Fibroblast of skin of right quadriceps (primary cell): ENCODE measurements around the gene CELA2A.
"Not testable (repeated sequence)": the region's sequence is repeated elsewhere in the genome, so short reads cannot be mapped to it uniquely, and the experiment has no call there.

Experiments
- DNase-seq: peaks from one replicate; pipeline ENCODE4 v3.0.0-alpha.2; 2013

Gene CELA2A

DNA sequence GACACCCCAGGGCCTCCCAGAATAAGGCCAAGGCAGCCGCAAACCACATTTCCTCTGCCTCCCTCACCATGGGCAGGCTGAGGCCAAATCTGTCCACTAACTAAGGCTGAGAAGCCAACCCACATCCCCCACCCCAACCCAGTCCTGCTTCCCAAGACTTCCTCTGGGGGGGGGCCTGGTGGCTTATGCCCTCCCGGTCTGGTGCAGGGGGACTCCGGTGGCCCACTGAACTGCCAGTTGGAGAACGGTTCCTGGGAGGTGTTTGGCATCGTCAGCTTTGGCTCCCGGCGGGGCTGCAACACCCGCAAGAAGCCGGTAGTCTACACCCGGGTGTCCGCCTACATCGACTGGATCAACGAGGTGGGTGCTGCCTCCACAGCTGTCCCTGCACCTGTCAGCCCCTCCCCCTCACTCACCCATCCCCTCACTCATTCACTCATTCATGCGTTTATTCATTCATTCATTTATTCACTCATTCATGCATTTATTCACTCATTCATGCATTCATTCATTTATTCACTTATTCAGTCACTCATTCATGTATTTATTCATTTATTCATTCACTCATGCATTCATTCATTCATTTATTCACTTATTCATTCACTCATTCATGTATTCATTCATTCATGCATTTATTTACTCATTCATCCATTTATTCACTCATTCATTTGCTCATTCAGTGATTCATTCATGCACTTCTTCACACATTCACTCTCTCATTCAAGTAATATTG lies 11.0 kb upstream of the CELA2A start:
- DNase-seq, result no peak

DNA sequence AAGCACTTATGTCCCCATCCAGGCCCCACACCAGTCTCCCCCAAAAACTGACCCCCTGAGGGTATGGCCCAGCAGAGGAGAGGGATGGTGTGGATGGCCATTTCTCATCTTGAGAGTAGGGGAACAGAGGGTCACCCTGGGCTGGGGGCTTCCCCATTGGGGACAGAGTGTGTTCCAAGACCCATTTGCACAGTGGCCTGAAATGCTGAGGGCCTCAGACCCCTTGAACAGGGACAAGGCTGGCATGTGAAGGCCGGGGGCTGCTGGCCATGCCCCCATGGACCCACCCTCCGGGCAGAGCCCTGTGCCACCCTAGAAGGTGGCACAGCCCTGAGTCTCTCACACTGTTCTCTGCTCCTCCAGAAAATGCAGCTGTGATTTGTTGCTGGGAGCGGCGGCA lies 10.3 kb upstream of the CELA2A start:
- DNase-seq, result no peak

DNA sequence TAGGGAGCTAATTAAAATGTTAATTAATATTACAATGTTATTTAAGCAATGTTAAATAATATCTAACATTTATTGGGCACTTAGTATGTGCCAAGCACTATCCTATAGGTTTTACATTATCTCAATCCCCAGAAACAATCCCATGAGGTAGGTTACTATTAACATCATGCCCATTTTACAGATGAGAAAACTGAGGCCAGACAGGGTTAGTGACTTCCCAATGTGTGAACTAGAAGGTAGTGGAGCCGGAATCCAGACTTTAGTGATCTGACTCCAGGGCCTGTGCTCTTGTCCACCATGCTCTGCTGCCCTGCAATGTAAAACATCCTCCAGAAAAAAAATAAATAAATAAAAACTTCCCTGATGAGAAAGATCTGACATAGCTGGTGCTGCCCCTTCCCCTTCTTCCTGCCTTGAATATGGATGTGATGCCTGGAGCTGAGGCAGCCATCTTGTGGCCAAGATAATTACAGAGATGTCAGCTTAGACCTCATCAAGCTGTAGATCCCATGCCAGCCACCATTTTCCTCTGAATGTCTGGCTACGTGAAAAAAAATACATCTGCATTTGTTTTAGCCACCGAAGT lies 7.6 kb upstream of the CELA2A start:
- DNase-seq, result no peak

- no peak for DNase-seq
Observed at GRCh38 chr1:15449567-15449966, 7.0 kb upstream of the CELA2A start.

DNA sequence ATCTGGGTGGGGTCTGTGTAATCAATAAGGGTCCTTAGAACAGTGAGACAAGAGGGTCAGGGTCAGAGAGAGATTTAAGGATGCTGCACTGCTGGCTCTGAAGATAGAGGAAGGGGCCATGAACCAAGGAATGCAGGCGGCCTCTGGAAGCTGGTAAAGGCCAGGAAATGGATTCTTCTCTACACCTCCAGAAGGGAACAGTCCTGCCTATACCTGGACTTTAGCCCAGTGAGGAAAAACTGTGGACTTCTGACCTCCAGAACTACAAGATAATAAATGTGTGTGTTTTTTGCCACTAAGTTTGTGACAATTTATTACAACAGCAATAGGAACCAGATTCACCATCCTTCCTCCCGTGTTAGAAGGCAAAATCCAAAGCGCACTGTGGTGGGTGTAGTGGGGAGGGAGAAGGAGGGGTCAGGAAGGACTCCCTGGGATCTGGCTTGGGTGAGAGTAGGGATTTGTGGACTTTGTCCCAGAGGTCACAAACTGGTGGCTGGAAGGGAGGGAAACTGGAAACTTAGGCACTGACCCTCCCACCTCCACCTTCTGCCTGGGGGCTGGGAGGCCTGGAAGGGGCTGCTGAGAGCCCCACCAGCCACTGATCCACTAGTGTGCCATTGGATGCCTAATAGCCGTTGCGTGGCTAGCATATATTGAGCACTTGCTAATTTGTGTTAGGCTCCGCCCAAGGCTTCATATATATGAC lies 5.4 kb upstream of the CELA2A start:
- no peak for DNase-seq

- no peak for DNase-seq
Observed at GRCh38 chr1:15452216-15452615, 4.3 kb upstream of the CELA2A start.

DNA sequence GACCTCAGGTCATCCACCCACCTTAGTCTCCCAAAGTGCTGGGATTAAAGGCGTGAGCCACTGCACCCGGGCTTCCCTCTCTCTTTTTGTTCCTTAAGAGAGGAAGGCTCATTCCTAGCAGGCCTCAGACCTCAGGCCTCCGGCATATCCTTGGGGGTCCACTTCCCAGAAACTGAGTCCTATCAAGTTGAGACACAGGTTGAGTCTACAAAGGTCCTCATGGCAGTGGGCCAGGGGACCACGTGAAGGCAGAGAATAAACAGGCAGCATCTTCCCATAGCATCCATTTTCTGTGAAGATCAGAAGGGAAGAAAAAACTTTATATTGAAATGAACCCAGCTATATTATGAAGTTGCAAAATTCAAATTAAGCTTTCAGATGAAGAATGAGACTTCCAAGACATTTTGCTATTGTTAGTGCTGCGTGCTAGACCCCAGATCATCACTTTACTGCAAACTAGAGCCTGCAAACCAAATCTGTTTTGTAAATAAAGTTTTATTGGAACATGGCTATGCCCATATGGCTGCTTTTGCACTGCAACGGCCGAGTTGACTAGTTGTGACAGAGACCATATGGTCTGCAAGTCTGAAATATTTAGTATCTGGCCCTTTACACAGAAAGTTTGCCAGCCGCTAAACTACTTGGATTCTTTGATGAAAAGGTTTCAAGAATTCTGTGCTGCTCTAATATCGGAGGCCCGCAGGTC lies 3.5 kb upstream of the CELA2A start:
- no peak for DNase-seq

DNA sequence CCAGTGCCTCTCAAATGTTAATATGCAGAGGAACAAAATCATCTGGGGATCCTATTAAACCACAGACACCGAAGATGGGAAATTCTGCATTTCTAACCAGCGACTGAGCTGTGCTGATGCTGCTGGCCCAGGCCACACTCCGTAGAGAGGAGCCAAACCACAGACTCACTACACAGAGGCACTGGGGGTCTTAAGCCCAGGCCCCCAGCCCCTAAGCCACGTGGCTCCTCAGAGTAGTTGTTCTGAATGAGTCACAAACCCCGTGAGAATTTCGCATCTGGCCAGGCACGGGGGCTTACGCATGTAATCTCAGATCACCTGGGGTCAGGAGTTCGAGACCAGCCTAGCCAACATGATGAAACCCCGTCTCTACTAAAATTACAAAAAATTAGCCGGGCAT lies 2.8 kb upstream of the CELA2A start:
- DNase-seq, result peak; percentile 53

DNA sequence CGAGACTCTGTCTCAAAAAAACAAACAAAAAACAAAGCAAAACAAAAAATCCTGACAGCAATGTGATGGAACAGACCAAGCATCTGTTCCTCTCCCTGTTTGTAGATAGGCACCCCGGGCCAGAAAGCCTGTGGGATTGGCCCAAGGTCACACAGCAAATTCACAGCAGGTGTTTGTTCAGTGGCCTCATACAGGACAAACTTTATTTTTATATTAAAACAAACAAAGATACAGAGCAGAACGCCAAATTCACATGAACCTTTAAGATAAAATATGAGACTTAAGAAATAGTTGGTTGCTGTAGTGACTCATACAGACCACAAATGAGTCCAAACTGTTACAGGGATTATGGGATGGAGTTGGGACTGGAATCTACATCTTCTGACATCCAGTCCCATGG lies 2.3 kb upstream of the CELA2A start:
- peak; percentile 66 for DNase-seq

GRCh38 chr1:15455522-15455921 lies 1.0 kb upstream of the CELA2A start:
- peak; percentile 16 for DNase-seq

GRCh38 chr1:15457585-15457984 lies 1.1 kb downstream of the CELA2A start:
- no peak for DNase-seq

DNA sequence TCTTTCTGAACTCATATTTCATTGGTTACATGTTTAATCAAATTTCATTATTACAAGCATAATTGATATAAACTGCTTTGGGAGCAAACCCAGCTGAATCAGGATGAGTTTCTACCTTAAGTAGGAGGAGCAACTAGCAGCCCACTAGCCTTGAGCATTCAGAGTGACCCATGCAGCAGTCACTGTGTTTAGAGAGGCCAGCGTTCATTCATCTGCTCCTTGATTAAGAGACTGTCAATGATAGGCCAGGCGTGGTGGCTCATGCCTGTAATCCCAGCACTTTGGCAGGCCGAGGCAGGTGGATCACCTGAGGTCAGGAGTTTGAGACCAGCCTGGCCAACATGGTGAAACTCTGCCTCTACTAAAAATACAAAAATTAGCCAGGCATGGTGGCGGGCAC lies 1.9 kb downstream of the CELA2A start:
- not testable (repeated sequence) for DNase-seq

GRCh38 chr1:15459771-15460707 lies 3.5 kb downstream of the CELA2A start:
- DNase-seq, result peak; percentile 53

DNA sequence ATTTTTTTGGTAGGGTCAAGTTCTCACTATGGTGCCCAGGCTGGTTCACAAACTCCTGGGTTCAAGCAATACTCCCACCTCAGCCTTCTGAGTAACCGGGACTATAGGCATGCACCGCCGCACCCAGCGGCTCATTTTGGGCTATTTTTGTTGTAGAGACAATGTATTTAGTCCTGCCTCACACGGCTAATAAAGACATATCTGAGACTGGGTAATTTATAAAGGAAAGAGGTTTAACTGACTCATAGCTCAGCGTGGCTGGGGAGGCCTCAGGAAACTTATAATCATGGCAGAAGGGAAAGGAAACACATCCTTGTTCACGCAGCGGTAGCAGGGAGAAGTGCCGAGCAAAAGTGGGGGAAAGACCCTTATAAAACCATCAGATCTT lies 4.2 kb downstream of the CELA2A start:
- DNase-seq, result no peak

- DNase-seq, result not testable (repeated sequence)
Observed at GRCh38 chr1:15463064-15463800, 6.7 kb downstream of the CELA2A start.

GRCh38 chr1:15463926-15464322 lies 7.4 kb downstream of the CELA2A start:
- not testable (repeated sequence) for DNase-seq

- no peak for DNase-seq
Observed at GRCh38 chr1:15465674-15466073, 9.1 kb downstream of the CELA2A start.

DNA sequence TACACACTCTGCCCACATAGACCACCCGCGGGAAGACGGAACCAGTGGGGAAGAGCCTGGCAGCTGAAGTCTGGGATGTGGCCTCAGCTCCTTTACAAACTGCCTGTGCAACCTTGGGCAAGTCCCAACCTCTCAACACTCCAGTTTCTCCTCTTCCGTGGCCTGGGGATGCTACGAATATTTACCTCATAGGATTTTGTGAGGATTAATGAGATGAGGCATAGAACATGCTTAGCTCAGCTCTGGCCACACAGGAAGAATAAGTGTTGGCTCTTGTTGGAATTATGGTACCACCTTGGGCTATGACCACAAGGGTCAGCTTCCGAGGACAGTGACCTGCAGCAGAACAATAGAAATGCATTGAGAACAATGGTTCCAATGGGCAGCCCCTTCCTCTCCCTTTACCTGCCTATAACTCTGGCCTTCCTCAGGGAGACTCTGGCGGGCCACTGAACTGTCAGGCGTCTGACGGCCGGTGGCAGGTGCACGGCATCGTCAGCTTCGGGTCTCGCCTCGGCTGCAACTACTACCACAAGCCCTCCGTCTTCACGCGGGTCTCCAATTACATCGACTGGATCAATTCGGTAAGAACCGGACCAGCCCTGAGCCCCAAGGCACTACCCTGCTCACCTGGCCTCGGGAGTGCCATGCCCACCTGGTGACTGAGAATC lies 10.6 kb downstream of the CELA2A start:
- not testable (repeated sequence) for DNase-seq

DNA sequence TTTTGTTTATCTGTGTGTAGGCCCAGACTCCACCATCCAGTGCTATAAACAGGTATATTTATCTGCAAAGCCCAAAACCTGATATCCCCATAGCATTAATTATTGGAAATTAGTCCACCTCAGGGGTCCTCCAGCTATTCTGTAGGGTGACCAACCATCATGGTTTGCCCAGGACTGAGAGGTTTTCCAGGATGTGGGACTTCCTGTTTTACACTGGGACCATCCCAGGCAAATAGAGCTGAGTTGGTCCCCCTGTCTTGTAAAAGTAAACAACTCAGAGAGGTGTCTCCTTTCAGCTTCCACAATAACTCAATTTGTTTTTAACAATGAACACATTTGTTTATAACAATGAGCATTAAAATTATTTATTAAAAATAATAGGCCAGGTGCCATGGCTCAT lies 11.6 kb downstream of the CELA2A start:
- DNase-seq, result no peak

DNA sequence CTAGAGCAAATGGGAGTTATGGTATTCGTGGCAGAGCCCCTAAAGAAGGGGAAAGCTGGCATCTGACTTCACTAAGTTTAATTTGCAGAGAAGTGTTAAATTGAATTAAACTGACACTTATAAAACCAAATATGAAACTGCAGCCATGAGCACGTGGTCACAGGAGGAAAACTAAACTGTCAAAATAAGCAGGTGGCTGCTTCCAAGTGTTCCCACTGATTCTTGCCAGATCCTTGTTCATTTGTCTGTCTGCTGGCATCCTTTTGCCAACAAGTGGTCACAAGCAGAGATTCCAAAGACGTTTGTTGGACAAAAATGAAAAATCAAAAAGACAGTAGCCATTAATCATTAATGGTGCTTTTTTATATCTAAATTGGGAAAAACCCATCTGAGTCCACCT lies 12.8 kb downstream of the CELA2A start:
- DNase-seq, result no peak

- not testable (repeated sequence) for DNase-seq
Observed at GRCh38 chr1:15469821-15470448, 13.4 kb downstream of the CELA2A start.
